ENCODE results near the gene USP1.
A peak's percentile ranks its signal among the peaks of the same experiment; 100 is the strongest.

The USP1 gene

GRCh38 chr1:62437273-62437940, 558 bp downstream of the USP1 start:
- H3K36me3 ChIP-seq (ENCODE audit: insufficient read depth), result peaks cover 5% of the 10 kb centered on the region; the same call in 1 of the 2 replicates
- peaks cover 54% of the 10 kb centered on the region for H3K79me2 ChIP-seq (ENCODE audit: insufficient read depth, low read depth)
- peak overlapping the region; percentile 90 for H3K4me3 ChIP-seq (IDR thresholded peaks at IDR 0.05; ENCODE audit: insufficient read depth, low read depth, low read length)
- peaks cover 25% of the 10 kb centered on the region for H3K4me1 ChIP-seq (ENCODE audit: low read depth, poor library complexity, severe bottlenecking)
- H3K27me3 ChIP-seq (ENCODE audit: insufficient read depth, low read depth), result no peaks in the 10 kb centered on the region
- TF ChIP-seq CTCF (conservative IDR thresholded peaks at IDR 0.05; ENCODE audit: low read depth, low read length), result no peak
- peak overlapping the region; percentile 100 for H3K27ac ChIP-seq
- H4K20me1 ChIP-seq (ENCODE audit: insufficient read depth), result peaks cover 29% of the 10 kb centered on the region
- peak overlapping the region; percentile 79 for H3K4me2 ChIP-seq
- H2AFZ ChIP-seq (ENCODE audit: low read depth), result peak overlapping the region; percentile 78
- peak overlapping the region; percentile 98 for H3K9ac ChIP-seq

GRCh38 chr1:62438163-62438562, 1.3 kb downstream of the USP1 start:
- Histone ChIP-seq H3K27ac (peak overlapping the region; percentile 100; the same call in 1 of the 2 replicates), H3K27me3 (ENCODE audit: insufficient read depth, low read depth) (no peaks in the 10 kb centered on the region), H3K4me3 (IDR thresholded peaks at IDR 0.05; ENCODE audit: insufficient read depth, low read depth, low read length) (peak overlapping the region; percentile 90), H3K36me3 (ENCODE audit: insufficient read depth) (peaks cover 7% of the 10 kb centered on the region; the same call in 1 of the 2 replicates), H3K9ac (peak overlapping the region; percentile 98; the same call in 1 of the 2 replicates), H4K20me1 (ENCODE audit: insufficient read depth) (peaks cover 35% of the 10 kb centered on the region), H3K79me2 (ENCODE audit: insufficient read depth, low read depth) (peaks cover 61% of the 10 kb centered on the region), H2AFZ (ENCODE audit: low read depth) (no peak overlapping the region; the same call in 1 of the 2 replicates), H3K4me2 (peak overlapping the region; percentile 79), H3K4me1 (ENCODE audit: low read depth, poor library complexity, severe bottlenecking) (peaks cover 25% of the 10 kb centered on the region)
- no peak for TF ChIP-seq CTCF (conservative IDR thresholded peaks at IDR 0.05; ENCODE audit: low read depth, low read length)

GRCh38 chr1:62439652-62440371, 3.0 kb downstream of the USP1 start:
- Histone ChIP-seq H3K9ac (no peak overlapping the region), H4K20me1 (ENCODE audit: insufficient read depth) (peaks cover 41% of the 10 kb centered on the region)

GRCh38 chr1:62444701-62445100, 7.9 kb downstream of the USP1 start:
- H3K79me2 ChIP-seq (ENCODE audit: insufficient read depth, low read depth), result peaks cover 44% of the 10 kb centered on the region
- H3K36me3 ChIP-seq (ENCODE audit: insufficient read depth), result peaks cover 40% of the 10 kb centered on the region; the same call in 1 of the 2 replicates
- no peak overlapping the region for H3K9ac ChIP-seq
- no peak for TF ChIP-seq CTCF (conservative IDR thresholded peaks at IDR 0.05; ENCODE audit: low read depth, low read length)
- no peak overlapping the region for H3K27ac ChIP-seq
- no peaks in the 10 kb centered on the region for H3K27me3 ChIP-seq (ENCODE audit: insufficient read depth, low read depth)
- H4K20me1 ChIP-seq (ENCODE audit: insufficient read depth), result peaks cover 32% of the 10 kb centered on the region
- peaks cover 33% of the 10 kb centered on the region for H3K4me1 ChIP-seq (ENCODE audit: low read depth, poor library complexity, severe bottlenecking)
- no peak overlapping the region for H2AFZ ChIP-seq (ENCODE audit: low read depth)
- no peak overlapping the region for H3K4me2 ChIP-seq
- no peak overlapping the region for H3K4me3 ChIP-seq (IDR thresholded peaks at IDR 0.05; ENCODE audit: insufficient read depth, low read depth, low read length)

More at GRCh38 chr1:62439652-62440371, 3.0 kb downstream of the USP1 start:
- H3K27me3 ChIP-seq (ENCODE audit: insufficient read depth, low read depth), result no peaks in the 10 kb centered on the region
- H3K4me1 ChIP-seq (ENCODE audit: low read depth, poor library complexity, severe bottlenecking), result peaks cover 25% of the 10 kb centered on the region
- peak overlapping the region; percentile 79 for H3K4me2 ChIP-seq
- no peak overlapping the region for H2AFZ ChIP-seq (ENCODE audit: low read depth)
- no peak overlapping the region for H3K27ac ChIP-seq
- no peak overlapping the region for H3K4me3 ChIP-seq (IDR thresholded peaks at IDR 0.05; ENCODE audit: insufficient read depth, low read depth, low read length)
- TF ChIP-seq CTCF (conservative IDR thresholded peaks at IDR 0.05; ENCODE audit: low read depth, low read length), result no peak
- H3K36me3 ChIP-seq (ENCODE audit: insufficient read depth), result peaks cover 18% of the 10 kb centered on the region; the same call in 1 of the 2 replicates
- H3K79me2 ChIP-seq (ENCODE audit: insufficient read depth, low read depth), result peaks cover 71% of the 10 kb centered on the region

Data from KMS-11 (cell line).